ENCODE measurements around the gene SS18L1.

The SS18L1 gene

DNA sequence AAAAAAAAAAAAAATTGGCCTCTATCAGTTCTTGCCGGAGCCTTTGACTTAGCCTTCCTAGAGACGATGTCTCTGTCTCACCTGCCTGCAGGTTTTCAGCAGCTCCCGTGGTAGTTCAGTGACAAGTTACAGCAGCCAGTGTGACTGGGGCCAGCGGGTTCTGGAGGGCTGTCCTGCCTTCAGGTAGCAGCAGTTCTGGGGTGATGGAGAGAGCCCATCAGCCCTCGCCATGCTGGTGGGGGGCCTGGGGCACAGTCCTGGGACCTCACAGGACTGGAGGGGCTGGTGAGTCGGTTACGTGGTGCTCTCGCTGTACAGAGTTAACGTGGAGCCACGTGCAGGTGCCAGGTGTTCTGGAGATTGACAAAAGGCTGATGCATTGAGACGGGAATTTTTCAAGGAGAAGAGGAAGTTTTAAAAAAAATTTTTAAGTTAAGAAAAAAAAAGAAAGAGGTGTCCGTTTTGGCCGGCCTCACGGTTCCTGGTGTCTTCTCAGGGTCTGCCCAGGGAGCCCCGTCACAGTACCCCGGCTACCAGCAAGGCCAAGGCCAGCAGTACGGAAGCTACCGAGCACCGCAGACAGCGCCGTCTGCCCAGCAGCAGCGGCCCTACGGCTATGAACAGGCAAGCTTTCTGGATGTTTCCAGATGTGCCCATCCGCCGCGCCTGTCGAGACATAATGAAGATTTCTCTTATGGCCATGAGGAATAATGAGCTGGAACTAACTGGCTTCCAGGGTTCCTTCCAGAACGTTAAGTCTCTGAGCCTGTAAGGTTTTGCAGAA lies 30.6 kb downstream of the SS18L1 start:
- DNase-seq (ENCODE audit: low read depth) = no peak

DNA sequence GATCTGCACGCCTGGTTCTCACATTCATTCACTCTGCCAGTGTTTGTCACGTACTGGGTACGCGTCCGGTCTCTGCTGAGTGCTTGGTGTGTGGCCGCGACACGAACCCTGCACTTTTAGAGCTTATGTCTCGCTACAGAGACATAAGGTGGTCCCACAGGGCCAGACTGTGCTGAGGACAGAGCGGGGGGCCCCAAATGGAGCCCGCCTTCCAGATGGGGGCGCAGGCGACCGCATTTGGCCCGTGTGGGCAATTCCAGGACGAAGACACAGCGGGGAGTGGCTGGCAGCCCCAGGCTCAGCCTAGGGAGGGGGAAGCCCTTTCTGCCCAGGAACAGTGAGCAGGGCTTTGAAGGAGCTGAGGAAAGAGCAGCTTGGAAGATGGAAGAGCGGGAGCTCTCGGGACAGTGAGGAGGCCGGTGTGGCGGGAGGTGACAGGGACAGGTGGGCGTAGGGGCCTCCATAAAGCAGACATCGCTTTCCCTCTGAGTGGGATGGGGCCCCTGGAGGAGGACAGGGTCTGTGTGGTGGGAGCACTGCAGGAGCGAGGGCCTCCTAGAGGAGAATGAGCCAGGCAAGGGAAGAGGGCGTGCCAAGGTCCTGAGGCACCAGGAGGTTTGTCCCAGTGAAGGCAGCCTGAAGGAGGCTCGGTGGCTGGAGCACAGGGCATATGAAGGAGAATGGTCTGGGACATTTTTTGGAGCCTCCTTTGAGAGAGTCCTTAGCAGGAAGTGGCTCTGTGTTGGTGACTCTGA lies 31.5 kb downstream of the SS18L1 start:
- no peak for DNase-seq (ENCODE audit: low read depth)

DNA sequence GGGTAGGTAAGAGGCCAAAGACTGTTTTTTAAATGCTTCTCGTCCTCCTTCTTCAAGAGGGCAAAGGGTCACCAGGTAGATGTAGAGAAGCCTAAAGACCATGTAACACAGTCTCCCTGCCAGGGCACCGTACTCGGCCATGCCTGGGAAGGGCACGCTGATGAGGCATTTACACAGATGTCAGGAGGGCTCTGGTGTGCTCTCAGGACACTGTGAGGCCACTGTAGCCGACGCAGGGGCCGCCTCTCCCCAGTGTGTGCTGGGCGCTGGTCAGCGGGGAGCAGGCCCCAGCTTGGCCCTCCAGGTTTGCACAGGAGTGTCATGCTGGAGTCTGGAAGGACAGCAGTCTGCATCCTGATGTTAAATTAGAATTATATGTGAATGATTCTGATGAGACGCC lies 32.1 kb downstream of the SS18L1 start:
- no peak for DNase-seq (ENCODE audit: low read depth)

DNA sequence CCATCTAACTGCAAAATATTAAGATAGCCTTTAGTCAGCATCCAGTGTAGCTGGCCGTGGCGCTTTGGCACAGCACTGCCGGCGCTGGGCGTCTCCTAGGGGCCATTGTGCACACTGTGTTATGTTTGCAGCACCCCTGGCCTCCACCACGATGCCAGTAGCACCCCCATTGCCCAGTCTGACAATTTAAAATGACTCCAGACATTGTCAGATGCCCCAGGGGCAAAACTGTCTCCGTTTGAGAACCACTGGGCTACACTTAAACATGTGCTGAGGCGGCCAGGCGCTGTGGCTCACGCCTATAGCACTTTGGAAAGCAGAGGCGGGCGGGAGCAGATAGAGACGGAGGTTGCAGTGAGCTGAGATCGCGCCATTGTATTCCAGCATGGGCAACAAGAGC lies 33.3 kb downstream of the SS18L1 start:
- DNase-seq (ENCODE audit: low read depth) = no peak

DNA sequence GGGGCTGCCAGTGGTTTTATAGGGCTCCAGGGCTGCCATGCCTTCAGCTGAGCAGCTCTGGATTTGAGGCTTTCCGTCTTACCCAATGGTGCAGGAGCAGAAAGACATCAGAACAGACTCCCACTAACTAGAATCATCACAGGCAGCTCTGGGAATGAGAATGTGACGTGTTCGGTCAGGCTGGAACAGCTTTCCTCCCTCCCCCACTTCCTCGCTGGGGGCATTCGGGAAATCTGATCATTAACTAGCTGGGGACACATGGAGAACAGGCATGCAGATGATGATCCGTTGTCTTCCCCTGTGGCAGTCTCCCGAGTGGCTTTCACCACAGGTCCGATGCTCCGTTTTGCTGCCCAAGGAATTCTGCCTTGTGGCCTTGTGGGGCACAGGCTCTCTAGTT lies 33.7 kb downstream of the SS18L1 start:
- DNase-seq (ENCODE audit: low read depth) = no peak

DNA sequence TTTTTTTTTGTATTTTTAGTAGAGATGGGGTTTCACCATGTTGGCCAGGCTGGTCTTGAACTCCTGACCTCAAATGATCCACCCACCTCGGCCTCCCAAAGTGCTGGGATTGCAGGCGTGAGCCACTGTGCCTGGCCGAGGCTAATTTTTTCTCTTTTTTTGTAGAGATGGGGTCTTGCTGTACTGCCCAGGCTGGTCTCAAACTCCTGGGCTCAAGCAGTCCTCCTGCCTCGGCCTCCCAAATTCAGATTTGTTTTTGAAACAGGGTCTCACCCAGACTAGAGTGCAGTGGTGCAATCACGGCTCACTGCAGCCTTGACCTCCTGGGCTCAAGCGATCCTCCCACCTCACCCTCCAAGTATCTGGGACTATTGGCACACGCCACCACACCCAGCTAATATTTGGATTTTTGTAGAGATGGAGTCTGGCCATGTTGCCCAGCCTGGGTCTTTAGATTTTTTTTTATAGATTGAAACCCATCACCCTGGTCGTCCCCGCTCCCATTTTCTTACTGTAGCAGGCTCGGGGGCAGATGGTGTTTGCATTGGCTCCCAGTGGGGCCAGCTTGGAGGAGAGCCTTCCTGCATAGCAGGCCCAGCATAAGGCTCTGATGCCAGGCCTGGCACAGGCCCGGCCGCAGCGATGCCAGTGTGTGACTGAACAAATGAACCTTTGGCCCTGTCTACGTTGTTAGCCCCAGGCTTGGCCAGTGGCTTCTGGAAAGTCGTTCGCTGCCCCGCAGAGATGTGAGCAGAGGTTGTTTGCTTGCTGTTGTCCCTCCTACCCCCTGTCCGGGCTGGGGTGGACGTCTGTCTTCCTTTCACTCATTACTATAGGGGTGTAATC lies 35.0 kb downstream of the SS18L1 start:
- no peak for DNase-seq (ENCODE audit: low read depth)

DNA sequence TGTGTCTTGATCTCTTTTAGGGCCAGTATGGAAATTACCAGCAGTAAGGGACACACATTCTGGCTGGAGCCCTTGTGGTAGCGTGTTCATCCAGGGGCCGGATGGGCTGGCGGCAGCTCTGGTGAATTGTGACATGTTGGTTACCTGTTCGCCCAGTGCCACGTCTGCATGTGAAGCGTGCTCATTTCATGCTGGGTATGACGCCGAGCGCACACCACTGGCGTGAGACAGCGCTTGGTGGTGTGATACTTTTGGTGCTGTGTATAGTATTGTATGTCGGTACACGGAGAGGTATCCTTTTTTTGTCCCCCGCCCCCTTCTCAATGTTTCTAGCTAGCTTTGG lies 35.6 kb downstream of the SS18L1 start:
- DNase-seq (ENCODE audit: low read depth) = no peak

DNA sequence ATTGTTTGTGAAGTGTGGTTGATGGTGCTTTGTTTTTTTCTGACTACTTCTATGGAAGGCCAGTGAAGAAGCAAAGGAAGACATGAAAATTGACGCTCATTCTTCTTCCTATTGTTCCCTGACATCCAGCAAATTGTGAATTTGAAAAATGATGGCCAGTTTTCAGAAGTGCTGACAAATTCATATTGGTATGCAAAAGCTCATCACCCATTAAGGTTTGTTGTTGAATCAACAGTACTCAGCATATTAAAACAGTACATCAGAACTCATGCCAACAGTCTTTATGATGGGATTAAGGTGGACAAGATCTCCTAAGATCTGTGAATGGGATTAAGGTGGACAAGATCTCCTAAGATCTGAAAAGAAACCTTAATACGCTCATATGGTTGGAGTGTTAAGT lies 38.2 kb downstream of the SS18L1 start:
- DNase-seq (ENCODE audit: low read depth) = no peak

DNA sequence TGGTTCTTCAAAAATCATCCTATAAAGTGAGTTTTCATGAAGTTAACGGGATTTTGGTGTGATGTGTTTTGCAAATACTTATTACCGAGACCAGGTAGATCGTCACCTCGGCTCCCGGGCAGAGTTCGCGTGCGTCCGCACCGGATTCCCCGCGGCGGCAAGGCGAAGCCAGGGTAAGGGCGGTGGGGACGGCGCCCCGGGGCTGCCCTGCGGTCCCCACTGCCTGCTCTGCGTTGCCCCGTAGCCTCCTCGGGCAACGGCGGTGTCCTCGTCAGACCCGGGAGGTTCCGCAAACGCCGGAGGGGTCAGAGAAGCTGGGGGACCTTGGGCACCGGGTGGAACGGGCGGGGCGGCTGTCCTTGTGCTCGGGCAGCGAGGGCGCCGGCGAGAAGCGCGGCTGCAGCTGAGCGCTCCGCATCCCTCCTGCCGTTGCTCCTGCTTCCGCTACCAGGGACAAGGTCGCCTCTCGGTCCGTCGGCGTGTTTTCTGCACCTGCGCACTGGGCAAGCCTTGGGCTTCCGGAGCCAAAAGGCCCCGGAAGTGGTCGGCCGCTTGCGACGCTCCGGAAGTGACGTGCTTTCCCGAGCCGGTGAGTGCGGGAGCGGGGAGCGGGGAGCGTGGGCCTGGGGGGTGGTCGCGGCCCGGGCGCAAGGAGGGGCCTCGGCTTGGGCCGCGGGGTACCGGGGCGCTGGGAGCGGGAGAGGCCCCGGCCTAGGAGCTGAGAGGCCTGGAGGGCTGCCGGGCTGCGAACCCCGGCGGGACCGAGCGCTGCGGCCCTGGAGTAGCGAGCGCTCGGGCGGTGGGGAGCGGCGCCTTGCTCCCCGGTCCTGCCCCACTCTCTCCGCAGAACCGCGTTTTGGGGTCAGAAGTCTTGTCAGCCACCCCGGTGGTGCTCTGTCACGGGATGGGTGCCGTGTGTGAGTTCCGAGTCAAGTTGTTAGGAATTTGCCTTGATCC lies 39.2 kb downstream of the SS18L1 start, which contains the start of gene MTG2:
Gene MTG2, plus strand, starts transcription at position 560 of the 957 bp plus-strand sequence. CDS start 10,393 bp downstream, outside the sequence.
- peak; percentile 85 for DNase-seq (ENCODE audit: low read depth)

DNA sequence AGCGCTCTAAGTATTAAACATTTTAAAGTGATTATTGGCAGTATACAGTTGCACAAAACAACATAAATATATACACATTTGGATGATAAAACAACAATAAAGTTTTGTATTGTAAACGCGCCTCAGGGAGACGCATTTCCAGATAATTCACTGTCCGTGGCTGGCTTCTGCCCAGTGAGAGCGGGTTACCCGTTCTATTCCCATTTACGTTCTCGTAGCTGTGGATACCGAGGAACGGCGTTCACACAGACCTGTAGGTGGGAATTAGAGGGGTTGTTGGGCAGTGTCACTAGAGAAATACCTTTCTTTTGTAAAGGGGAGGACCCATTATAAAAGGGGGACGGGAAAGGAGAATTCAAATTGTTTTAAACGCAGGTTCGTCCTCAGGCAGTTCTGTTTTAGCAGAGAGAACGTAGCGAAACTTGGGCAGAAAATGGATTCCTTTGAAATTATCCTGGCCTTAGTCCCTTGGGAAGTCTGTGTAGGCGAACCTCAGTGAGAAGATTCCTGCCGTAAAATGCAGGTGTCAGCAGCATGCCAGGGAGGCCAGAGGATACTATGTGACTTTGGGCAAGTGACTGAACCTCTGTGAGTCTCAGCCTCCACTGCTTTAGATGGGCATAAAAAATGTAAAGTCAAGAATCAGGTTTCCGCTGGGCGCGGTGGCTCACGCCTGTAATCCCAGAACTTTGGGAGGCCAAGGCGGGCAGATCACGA lies 40.0 kb downstream of the SS18L1 start:
- no peak for DNase-seq (ENCODE audit: low read depth)

DNA sequence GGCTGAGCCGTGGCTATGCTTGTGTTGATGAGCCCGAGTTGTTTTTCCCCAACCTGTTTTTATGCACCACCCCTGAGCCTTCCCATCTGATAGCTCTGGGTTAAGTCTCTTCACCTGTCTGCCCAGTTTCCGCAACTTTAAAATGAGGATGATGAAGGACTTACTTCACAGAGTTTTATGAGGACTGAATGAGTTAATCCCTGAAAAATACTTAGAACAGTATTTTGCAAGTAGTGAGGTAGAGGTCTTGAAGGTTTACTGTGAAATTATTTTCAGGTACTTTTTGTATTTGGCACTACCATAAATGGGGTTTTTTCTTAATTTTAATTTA lies 42.5 kb downstream of the SS18L1 start:
- no peak for DNase-seq (ENCODE audit: low read depth)

DNA sequence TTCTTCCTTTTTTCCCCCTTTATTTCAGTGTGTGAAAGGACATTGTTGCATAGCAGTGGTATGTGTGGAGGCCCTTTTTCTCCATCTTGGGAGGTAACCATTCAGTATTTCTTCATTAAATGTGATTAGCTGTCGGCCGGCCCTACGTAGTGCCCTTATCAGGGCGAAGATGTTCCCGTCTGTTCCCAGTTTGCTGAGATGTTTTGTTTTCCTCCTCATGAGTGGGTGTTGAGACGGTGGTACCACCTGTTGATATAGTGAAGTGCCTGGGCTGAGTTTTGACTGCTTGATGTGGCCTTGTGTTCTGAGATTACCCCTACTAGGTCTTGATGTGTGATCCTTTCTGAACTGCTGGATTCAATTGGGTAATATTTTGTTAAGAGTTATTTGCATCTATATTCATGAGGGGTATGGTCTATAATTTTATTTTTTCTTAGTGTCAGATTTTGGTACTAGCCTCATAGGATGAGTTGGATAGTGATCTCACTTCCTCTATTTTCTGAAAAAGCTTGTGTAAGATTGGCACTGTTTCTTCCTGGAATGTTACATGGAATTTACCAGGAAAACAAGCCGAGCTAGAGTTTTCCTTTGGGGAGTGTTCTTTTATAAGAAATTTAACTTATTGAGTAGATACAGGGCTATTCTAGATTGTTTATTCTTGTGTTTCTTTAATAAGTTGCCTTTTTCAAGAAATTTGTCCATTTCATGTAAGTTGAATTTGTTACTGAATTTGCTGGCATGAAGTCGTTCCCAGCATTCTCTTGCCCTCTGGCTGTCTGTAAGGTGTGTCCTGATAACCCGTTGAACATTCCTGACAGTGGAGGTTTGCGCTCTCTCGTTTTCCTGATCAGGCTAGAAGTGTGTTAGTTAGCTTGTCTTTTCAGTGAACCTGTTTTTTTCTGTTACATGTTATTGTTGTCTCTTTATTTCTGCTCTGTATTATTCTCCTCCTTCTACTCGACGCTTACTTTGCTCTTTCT lies 43.6 kb downstream of the SS18L1 start:
- peak; percentile 16 for DNase-seq (ENCODE audit: low read depth)

DNA sequence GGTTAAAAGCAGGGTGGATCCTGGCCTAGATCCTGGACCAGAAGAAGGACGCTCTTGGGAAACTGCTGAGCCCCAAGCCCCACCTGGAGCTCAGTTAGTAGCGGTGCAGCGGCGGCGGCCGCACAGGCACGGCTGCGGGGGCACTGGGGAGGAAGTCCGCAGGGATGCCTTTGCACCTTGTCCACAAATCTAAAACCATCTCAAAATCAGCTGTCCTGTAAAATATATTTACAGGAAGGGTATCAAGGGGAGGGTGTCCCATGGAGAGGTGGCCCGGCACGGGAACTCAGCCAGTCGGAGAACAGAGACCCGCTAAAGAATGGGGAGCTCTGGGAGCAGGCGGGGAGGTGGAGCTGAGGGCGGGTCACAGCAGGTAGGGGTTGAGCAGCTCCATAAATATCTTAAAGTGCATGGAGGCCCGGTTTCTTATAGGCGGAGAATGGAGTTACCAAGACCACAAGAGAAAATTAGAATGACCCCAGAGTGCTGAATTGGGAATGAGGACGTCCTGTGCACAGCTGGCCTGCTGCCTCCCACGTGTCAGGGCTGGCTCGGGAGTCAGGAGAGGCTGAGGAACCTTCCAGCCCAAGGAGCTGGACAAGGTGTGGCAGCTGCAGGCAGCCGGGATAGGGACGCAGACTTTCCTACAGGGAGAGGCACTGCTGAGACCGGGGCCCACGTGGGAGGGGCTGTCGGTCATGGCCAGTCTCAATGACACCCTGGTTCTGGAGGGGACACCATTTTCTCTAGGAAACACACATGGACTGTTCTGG lies 47.3 kb downstream of the SS18L1 start:
- no peak for DNase-seq (ENCODE audit: low read depth)

DNA sequence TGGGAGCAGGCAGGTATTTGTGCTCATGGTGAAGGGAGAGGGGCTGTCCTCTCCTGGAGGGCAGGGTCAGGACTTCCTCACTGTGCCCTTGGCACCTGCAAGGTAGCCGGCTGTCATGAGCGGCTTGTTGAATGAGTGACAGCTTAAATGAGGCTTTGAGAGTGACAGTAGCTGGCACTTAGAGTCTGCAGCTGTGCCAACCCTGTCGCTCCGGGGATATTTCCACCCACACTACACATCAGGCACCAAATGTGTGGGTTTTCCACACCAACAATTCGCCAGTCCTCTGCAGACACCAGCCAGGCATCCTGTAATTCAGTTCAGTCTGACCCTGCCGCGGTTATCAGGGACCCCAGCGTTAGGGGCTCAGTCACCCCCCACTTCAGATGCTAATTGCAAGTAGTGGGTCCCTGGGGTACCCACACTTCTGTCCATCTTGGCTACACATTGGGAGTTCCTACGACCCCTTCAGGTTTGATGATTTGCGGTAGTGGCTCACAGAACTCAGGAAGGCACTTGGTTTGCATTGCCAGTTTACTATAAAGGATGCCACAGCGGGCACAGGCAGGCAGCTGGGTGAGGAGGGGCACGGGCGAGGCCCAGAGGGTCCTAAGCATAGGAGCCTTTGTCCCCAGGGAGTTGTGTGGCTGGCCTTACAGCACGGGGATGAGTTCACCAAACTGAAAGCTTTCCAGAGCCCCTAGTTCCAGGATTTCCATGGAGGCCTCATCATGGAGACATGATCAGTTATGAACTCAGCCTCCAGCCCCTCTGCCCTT lies 48.4 kb downstream of the SS18L1 start:
- no peak for DNase-seq (ENCODE audit: low read depth)

DNA sequence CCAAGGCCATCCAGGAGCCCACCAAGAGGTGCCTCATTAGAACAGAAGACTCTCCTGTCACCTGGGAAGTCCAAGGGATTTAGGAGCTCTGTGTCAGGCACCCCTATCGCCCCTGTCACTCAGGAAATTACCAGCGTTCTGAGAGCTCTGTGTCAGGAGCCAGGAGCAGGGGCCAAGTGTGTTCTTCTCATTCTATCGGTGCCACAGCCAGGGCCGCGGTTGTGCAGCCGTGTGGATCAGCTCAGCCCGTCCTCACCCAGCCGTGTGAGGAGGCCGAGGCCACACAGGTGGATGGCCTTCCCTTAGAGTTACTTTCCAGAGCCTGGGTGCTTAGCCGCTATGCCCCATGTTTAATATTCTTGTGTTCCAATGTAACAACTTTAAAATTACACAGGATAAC lies 49.1 kb downstream of the SS18L1 start:
- DNase-seq (ENCODE audit: low read depth) = no peak

DNA sequence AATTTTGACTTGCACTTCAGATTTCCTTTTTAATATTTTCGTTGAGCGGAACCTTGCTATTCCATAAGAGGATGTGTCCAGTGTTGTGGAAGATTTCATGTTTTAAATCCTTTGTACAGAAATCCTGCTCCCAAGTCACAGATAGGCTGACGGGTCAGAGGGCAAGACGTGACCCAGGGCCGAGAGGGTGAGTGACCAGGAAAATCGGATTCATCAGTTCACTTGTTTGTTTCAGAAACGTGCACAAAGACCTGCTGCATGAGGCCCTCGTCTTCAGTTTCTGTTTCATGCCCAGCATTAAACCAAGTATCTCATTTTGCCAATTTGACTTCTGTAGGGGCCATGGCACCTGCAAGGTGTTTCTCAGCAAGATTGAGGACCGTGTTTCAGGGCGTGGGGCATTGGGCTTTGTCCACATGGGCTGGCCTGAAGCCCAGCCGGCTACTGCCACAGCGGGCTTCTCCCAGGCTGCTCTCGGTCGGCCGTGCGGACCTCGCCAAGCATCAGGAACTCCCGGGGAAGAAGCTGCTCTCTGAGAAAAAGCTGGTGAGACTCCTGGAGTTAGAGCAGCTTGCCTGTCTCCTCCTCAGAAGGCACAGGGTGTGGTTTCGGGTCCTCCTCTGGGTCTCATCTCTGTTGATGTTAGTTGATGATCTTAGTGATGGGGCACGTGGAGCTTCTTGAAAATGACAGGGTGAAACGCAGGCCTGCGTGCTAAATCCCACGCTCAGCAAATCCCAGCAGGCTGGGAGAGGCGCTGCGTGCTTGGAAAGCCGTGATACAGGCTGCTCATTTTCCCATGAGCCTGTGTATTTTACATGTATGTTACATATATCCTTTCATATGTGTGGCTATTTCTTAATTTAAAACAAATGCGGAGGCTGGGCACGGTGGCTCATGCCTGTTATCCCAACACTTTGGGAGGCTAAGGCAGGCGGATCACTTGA lies 49.8 kb downstream of the SS18L1 start:
- no peak for DNase-seq (ENCODE audit: low read depth)

DNA sequence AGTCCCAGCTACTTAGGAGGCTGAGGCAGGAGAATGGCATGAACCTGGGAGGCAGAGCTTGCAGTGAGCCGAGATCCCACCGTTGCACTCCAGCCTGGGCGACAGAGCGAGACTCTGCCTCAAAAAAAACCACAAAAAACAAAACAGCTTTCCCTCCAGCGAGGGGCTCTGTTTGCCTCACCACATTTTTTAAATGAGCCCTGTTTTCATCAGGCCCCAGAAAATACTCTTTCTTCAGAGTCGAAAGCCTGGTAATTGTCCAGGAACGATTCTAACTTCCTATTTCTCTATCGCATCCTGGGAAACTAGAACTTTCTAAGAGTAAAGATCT lies 51.5 kb downstream of the SS18L1 start:
- no peak for DNase-seq (ENCODE audit: low read depth)
